ENCODE results near the gene SUGP2. TPM values are rescaled to one million over a fixed set of nuclear protein-coding genes. Genes with fewer than 3 reads are reported as not detected.
"Not testable (repeated sequence)": the region's sequence is repeated elsewhere in the genome, so short reads cannot be mapped to it uniquely, and the experiment has no call there.

SUGP2 gene
- total and polyA plus RNA-seq, 2 experiments from 2014 or later: 28.8 to 29.7 TPM

DNA sequence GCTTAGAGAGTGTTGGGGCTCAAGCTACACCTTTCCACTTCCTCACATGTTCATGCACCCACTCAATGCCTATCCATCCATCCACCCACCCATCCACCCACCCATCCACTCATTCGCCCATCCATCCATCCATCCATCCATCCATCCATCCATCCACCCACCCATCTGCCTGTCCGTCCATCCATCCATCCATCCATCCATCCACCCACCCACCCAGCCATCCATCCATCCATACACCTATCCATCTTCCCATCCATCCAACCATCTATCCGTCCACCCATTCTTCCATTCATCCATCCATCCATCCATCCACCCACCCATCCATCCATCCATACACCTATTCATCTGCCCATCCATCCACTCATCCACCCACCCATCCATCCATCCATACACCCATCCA is 79.2 kb downstream of the SUGP2 start:
- TF ChIP-seq EZH2 (IDR thresholded peaks at IDR 0.05; ENCODE audit: insufficient read depth, poor library complexity, severe bottlenecking): no peak
- no peak for TF ChIP-seq EZH2phosphoT487 (IDR thresholded peaks at IDR 0.05; ENCODE audit: insufficient read depth, low read depth)
- H3K36me3 ChIP-seq (ENCODE audit: low read depth): no peaks in the 10 kb centered on the region
- no peaks in the 10 kb centered on the region for H3K27me3 ChIP-seq (replicated peaks; ENCODE audit: insufficient read depth)
- peaks cover 6% of the 10 kb centered on the region; the same call in 1 of the 2 replicates for H3K4me1 ChIP-seq (ENCODE audit: insufficient read depth)
- H4K20me1 ChIP-seq (ENCODE audit: insufficient read depth): no peaks in the 10 kb centered on the region
- H3K9me2 ChIP-seq (ENCODE audit: insufficient read depth): no peaks in the 10 kb centered on the region
- in situ Hi-C loops (cut with MboI): no loop called here
- WGBS, 2 experiments (ENCODE audit: low coverage in 1 of 2, low lambda C conversion rate in 2 of 2, missing lambda C conversion rate in 2 of 2): 90 to 100% methylated on average over 1 to 3 of the region's 3 CpGs
- no peaks in the 10 kb centered on the region for H3K79me2 ChIP-seq (ENCODE audit: insufficient read depth)
- H2AFZ ChIP-seq: no peak overlapping the region
- H3F3A ChIP-seq (ENCODE audit: insufficient read depth): peaks cover 8% of the 10 kb centered on the region; the same call in 1 of the 2 replicates
- DNase-seq: no peak
- H3K4me2 ChIP-seq (ENCODE audit: unreplicated experiment): no peak overlapping the region
- no peak overlapping the region for H3K9ac ChIP-seq
- no peaks in the 10 kb centered on the region for H3K9me3 ChIP-seq (ENCODE audit: low read depth)
- no peak overlapping the region for H3K27ac ChIP-seq
- no peak overlapping the region for H3K4me3 ChIP-seq

GRCh38 chr19:18952364-18953003 is 80.8 kb downstream of the SUGP2 start:
- H3K9me2 ChIP-seq (ENCODE audit: insufficient read depth); H3K4me2 ChIP-seq (ENCODE audit: unreplicated experiment); H3K4me1 ChIP-seq (ENCODE audit: insufficient read depth); in situ Hi-C loops (cut with MboI); H3K9me3 ChIP-seq (ENCODE audit: low read depth); H3K36me3 ChIP-seq (ENCODE audit: low read depth); H2AFZ ChIP-seq; H4K20me1 ChIP-seq (ENCODE audit: insufficient read depth); H3F3A ChIP-seq (ENCODE audit: insufficient read depth); H3K27ac ChIP-seq; H3K79me2 ChIP-seq (ENCODE audit: insufficient read depth); H3K9ac ChIP-seq; H3K4me3 ChIP-seq; DNase-seq; H3K27me3 ChIP-seq (replicated peaks; ENCODE audit: insufficient read depth): not testable (repeated sequence)
- 78 to 82% methylated on average over 17 of the region's 17 CpGs for WGBS, 2 experiments (ENCODE audit: low coverage in 1 of 2, low lambda C conversion rate in 2 of 2, missing lambda C conversion rate in 2 of 2)

DNA sequence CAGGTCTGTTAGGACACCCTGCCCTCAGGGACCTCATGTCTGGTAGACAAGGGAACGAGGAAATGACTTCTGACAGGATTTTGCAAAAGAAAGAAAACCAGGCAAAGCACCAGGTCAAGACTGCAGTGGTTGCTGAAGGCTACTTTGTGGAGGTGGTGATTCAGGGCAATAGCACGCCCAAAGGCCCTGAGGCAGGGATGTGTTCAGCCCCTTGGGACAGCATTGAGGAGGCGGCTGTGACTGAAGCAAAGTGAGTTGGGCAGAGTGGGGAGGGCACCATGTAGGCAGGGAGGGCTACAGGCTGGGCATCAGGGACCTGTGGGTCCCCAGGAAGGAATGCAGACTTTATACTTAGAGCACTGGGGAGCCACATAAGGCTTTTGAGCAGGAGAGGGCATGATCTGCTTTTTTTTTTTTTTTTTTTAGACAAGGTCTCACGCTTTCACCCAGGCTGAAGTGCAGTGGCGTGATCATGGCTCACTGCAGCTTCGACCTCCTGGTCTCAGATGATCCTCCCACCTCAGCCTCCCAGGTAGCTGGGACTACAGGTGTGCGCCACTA is 81.5 kb downstream of the SUGP2 start:
- Histone ChIP-seq H4K20me1 (ENCODE audit: insufficient read depth) (no peaks in the 10 kb centered on the region), H3K27ac (peak overlapping the region; percentile 25; the same call in 1 of the 2 replicates), H3K9me3 (ENCODE audit: low read depth) (no peaks in the 10 kb centered on the region), H2AFZ (no peak overlapping the region), H3K36me3 (ENCODE audit: low read depth) (no peaks in the 10 kb centered on the region), H3K4me2 (ENCODE audit: unreplicated experiment) (no peak overlapping the region), H3K27me3 (replicated peaks; ENCODE audit: insufficient read depth) (no peaks in the 10 kb centered on the region), H3K9me2 (ENCODE audit: insufficient read depth) (no peaks in the 10 kb centered on the region), H3K9ac (no peak overlapping the region), H3K4me3 (no peak overlapping the region), H3F3A (ENCODE audit: insufficient read depth) (peaks cover 8% of the 10 kb centered on the region; the same call in 1 of the 2 replicates), H3K79me2 (ENCODE audit: insufficient read depth) (no peaks in the 10 kb centered on the region), H3K4me1 (ENCODE audit: insufficient read depth) (peaks cover 6% of the 10 kb centered on the region; the same call in 1 of the 2 replicates)
- TF ChIP-seq EZH2phosphoT487 (IDR thresholded peaks at IDR 0.05; ENCODE audit: insufficient read depth, low read depth) (no peak), EZH2 (IDR thresholded peaks at IDR 0.05; ENCODE audit: insufficient read depth, poor library complexity, severe bottlenecking) (no peak)
- in situ Hi-C loops (cut with MboI): no loop called here
- DNase-seq: peak; percentile 87
- 64 to 66% methylated on average over 7 of the region's 7 CpGs for WGBS, 2 experiments (ENCODE audit: low coverage in 1 of 2, low lambda C conversion rate in 2 of 2, missing lambda C conversion rate in 2 of 2)

- no peak overlapping the region for H3K4me2 ChIP-seq (ENCODE audit: unreplicated experiment)
- no peaks in the 10 kb centered on the region for H3K27me3 ChIP-seq (replicated peaks; ENCODE audit: insufficient read depth)
- no peak overlapping the region for H3K4me3 ChIP-seq
- H3K4me1 ChIP-seq (ENCODE audit: insufficient read depth): peaks cover 6% of the 10 kb centered on the region; the same call in 1 of the 2 replicates
- TF ChIP-seq EZH2phosphoT487 (IDR thresholded peaks at IDR 0.05; ENCODE audit: insufficient read depth, low read depth) (no peak), EZH2 (IDR thresholded peaks at IDR 0.05; ENCODE audit: insufficient read depth, poor library complexity, severe bottlenecking) (no peak)
- no peak overlapping the region for H2AFZ ChIP-seq
- 89 to 98% methylated on average over 3 of the region's 3 CpGs for WGBS, 2 experiments (ENCODE audit: low coverage in 1 of 2, low lambda C conversion rate in 2 of 2, missing lambda C conversion rate in 2 of 2)
- in situ Hi-C loops (cut with MboI): no loop called here
- no peak overlapping the region for H3K9ac ChIP-seq
- no peak for DNase-seq
- H4K20me1 ChIP-seq (ENCODE audit: insufficient read depth): no peaks in the 10 kb centered on the region
- no peak overlapping the region for H3K27ac ChIP-seq
- H3K9me2 ChIP-seq (ENCODE audit: insufficient read depth): no peaks in the 10 kb centered on the region
- no peaks in the 10 kb centered on the region for H3K36me3 ChIP-seq (ENCODE audit: low read depth)
- peaks cover 8% of the 10 kb centered on the region; the same call in 1 of the 2 replicates for H3F3A ChIP-seq (ENCODE audit: insufficient read depth)
- no peaks in the 10 kb centered on the region for H3K9me3 ChIP-seq (ENCODE audit: low read depth)
- no peaks in the 10 kb centered on the region for H3K79me2 ChIP-seq (ENCODE audit: insufficient read depth)
Measured at GRCh38 chr19:18949858-18950257, 83.5 kb downstream of the SUGP2 start.

Data from GM23248 (cell line).